H1 (cell line): Measurements from ENCODE around the gene SPRYD3. TPM values are rescaled to one million over a fixed set of nuclear protein-coding genes. Genes with fewer than 3 reads are reported as not detected.

Source experiments
- CTCF ChIA-PET: fragments of 300-600 bp; sonication (Branson Sonifier 250); formaldehyde crosslinking; loops from one replicate; lab custom pipeline; 2021; ENCODE audit not compliant: partially characterized antibody; lab: Charles Lee
- POLR2A ChIA-PET: fragments of 300-600 bp; sonication (Branson Sonifier 250); formaldehyde crosslinking; loops from one replicate; lab custom pipeline; 2021; ENCODE audit warnings: inconsistent platforms; ENCODE audit not compliant: partially characterized antibody; lab: Charles Lee
- DNase-seq, 2 experiments: peaks; one replicate each; pipeline versions ENCODE4 v3.0.0 to v3.0.0-alpha.2; 2010 to 2022; ENCODE audit warnings: low spot score in 2 of 2, low read depth in 1 of 2, mixed read lengths in 1 of 2
- FAIRE-seq: peaks from 2 replicates; lab custom pipeline; 2011; peaks lifted over from hg19 to GRCh38; lab: Jason Lieb, UNC
- H2AFZ ChIP-seq: 2 replicates; pipeline ENCODE4 v1.8.1; 2012; ENCODE audit warnings: low read length, inconsistent platforms
- H2AK5ac ChIP-seq: 2 replicates; pipeline ENCODE4 v1.6.1; 2013; ENCODE audit warnings: low read depth, low read length
- H2BK120ac ChIP-seq: replicated peaks from 2 replicates; pipeline ENCODE3; 2013; ENCODE audit warnings: low read depth, low read length, inconsistent platforms
- H2BK12ac ChIP-seq: 2 replicates; pipeline ENCODE4 v1.6.1; 2013; ENCODE audit warnings: low read depth, low read length
- H2BK15ac ChIP-seq: 2 replicates; pipeline ENCODE4 v1.6.1; 2013; ENCODE audit warnings: low read length
- H2BK20ac ChIP-seq: 2 replicates; pipeline ENCODE4 v1.6.1; 2013; ENCODE audit warnings: low read length
- H2BK5ac ChIP-seq: 2 replicates; pipeline ENCODE4 v1.6.1; 2013; ENCODE audit warnings: low read depth, low read length
- H3K14ac ChIP-seq: 2 replicates; pipeline ENCODE4 v1.6.1; 2013; ENCODE audit warnings: inconsistent platforms; ENCODE audit not compliant: insufficient read length
- H3K18ac ChIP-seq: 2 replicates; pipeline ENCODE4 v1.6.1; 2013; ENCODE audit warnings: low read length; ENCODE audit errors: extremely low read depth
- H3K23ac ChIP-seq: 2 replicates; pipeline ENCODE4 v1.6.1; 2013; ENCODE audit warnings: inconsistent platforms; ENCODE audit not compliant: insufficient read length
- H3K23me2 ChIP-seq: 2 replicates; pipeline ENCODE4 v1.6.1; 2013; ENCODE audit warnings: low read depth, low read length
- H3K27ac ChIP-seq: 2 replicates; pipeline ENCODE4 v1.6.1; 2011; ENCODE audit warnings: low read depth, low read length, inconsistent platforms
- H3K27me3 ChIP-seq, 4 experiments: replicated peaks in 1 of 4; 1 replicate in 1 of 4; 2 replicates in 3 of 4; pipeline versions ENCODE4 v1.6.1 to v1.8.1; 2011 to 2013; ENCODE audit warnings: low read length in 3 of 4, mild to moderate bottlenecking in 3 of 4, inconsistent platforms in 2 of 4, mixed read lengths in 2 of 4, moderate library complexity in 1 of 4; ENCODE audit not compliant: control insufficient read depth in 3 of 4, insufficient read depth in 3 of 4; ENCODE audit errors: extremely low read depth in 1 of 4
- H3K36me3 ChIP-seq, 4 experiments: 2 replicates each; pipeline versions ENCODE4 v1.6.1 to v1.8.1; 2011 to 2013; ENCODE audit warnings: mild to moderate bottlenecking in 4 of 4, low read length in 3 of 4, moderate library complexity in 2 of 4, control low read depth in 1 of 4, inconsistent platforms in 1 of 4; ENCODE audit not compliant: insufficient read depth in 4 of 4, control insufficient read depth in 2 of 4
- H3K4ac ChIP-seq: replicated peaks from 2 replicates; pipeline ENCODE3; 2013; ENCODE audit warnings: low read length, low read depth, mixed read lengths, inconsistent platforms; ENCODE audit not compliant: insufficient read length
- H3K4me1 ChIP-seq, 4 experiments: replicated peaks in 1 of 4; 1 replicate in 1 of 4; 2 replicates in 3 of 4; pipeline versions ENCODE4 v1.6.1 to v1.8.1; 2011 to 2013; ENCODE audit warnings: low read length in 3 of 4, inconsistent platforms in 2 of 4, mixed read lengths in 1 of 4; ENCODE audit not compliant: insufficient read depth in 4 of 4, control insufficient read depth in 3 of 4
- H3K4me2 ChIP-seq, 2 experiments: 2 replicates each; pipeline versions ENCODE4 v1.6.1 to v1.8.1; 2011 to 2013; ENCODE audit warnings: low read depth in 2 of 2, low read length in 2 of 2, control low read depth in 1 of 2, inconsistent platforms in 1 of 2, mild to moderate bottlenecking in 1 of 2; ENCODE audit not compliant: insufficient read depth in 1 of 2
- H3K4me3 ChIP-seq, 4 experiments: fragments of 200-600, 300-600 bp in 1 of 4; sonication (generic), shearing (Covaris generic), sonication (Bioruptor Twin) in 1 of 4; 2 replicates each; pipeline versions ENCODE4 v1.5.1 to v1.8.1; 2011 to 2016; ENCODE audit warnings: low read length in 4 of 4, low read depth in 3 of 4, control low read depth in 2 of 4, inconsistent platforms in 2 of 4, mild to moderate bottlenecking in 2 of 4, mixed read lengths in 1 of 4, moderate library complexity in 1 of 4; ENCODE audit not compliant: insufficient read depth in 2 of 4; ENCODE audit errors: extremely low read depth in 1 of 4
- H3K56ac ChIP-seq: replicated peaks from 2 replicates; pipeline ENCODE3; 2013; ENCODE audit warnings: low read depth, mild to moderate bottlenecking, mixed read lengths, low read length, inconsistent platforms; ENCODE audit not compliant: insufficient read length
- H3K79me1 ChIP-seq: 2 replicates; pipeline ENCODE4 v1.6.1; 2013; ENCODE audit warnings: low read depth, low read length, control low read depth
- H3K79me2 ChIP-seq, 2 experiments: 2 replicates each; pipeline versions ENCODE4 v1.6.1 to v1.8.1; 2012 to 2013; ENCODE audit warnings: low read length in 2 of 2, mild to moderate bottlenecking in 2 of 2, inconsistent platforms in 1 of 2; ENCODE audit not compliant: insufficient read depth in 2 of 2, control insufficient read depth in 1 of 2
- H3K9ac ChIP-seq, 4 experiments: replicated peaks in 1 of 4; 1 replicate in 1 of 4; 2 replicates in 3 of 4; pipeline versions ENCODE4 v1.6.1 to v1.8.1; 2011 to 2013; ENCODE audit warnings: low read depth in 3 of 4, low read length in 3 of 4, control low read depth in 2 of 4, mild to moderate bottlenecking in 2 of 4, moderate library complexity in 2 of 4, inconsistent platforms in 1 of 4; ENCODE audit errors: extremely low read depth in 1 of 4
- H3K9me3 ChIP-seq, 2 experiments: 2 replicates each; pipeline versions ENCODE4 v1.6.1 to v1.8.1; 2012 to 2013; ENCODE audit warnings: mild to moderate bottlenecking in 2 of 2, moderate library complexity in 2 of 2, control low read depth in 1 of 2, inconsistent platforms in 1 of 2, low read depth in 1 of 2, low read length in 1 of 2, mixed read lengths in 1 of 2; ENCODE audit not compliant: insufficient read depth in 2 of 2
- H4K20me1 ChIP-seq, 2 experiments: replicated peaks in 1 of 2; 2 replicates each; pipeline versions ENCODE3 to v1.8.1; 2011 to 2013; ENCODE audit warnings: inconsistent platforms in 2 of 2, low read length in 2 of 2, mild to moderate bottlenecking in 1 of 2; ENCODE audit not compliant: insufficient read depth in 2 of 2, control insufficient read depth in 1 of 2
- H4K5ac ChIP-seq: 2 replicates; pipeline ENCODE4 v1.6.1; 2013; ENCODE audit warnings: low read length, low read depth, mixed read lengths, inconsistent platforms; ENCODE audit not compliant: insufficient read length
- H4K8ac ChIP-seq: 2 replicates; pipeline ENCODE4 v1.8.0; 2013; ENCODE audit warnings: mild to moderate bottlenecking, moderate library complexity, low read length, inconsistent platforms; ENCODE audit not compliant: insufficient read depth; ENCODE audit errors: extremely low read depth
- H4K91ac ChIP-seq: replicated peaks from 2 replicates; pipeline ENCODE3; 2013; ENCODE audit warnings: low read length, mixed read lengths, inconsistent platforms; ENCODE audit not compliant: insufficient read length
- ATF3 ChIP-seq: IDR thresholded peaks from 2 replicates; pipeline ENCODE4 v1.6.1; 2011; ENCODE audit warnings: low read depth, mild to moderate bottlenecking, low read length; ENCODE audit not compliant: insufficient read depth
- CBX5 ChIP-seq: fragments of 300-800, 300-1000 bp; sonication (generic); IDR thresholded peaks from 2 replicates; pipeline ENCODE4 v1.7.1; 2016; ENCODE audit warnings: antibody characterized with exemption, low read length, low read depth
- CTCF ChIP-seq, 3 experiments: IDR thresholded peaks; 1 replicate in 2 of 3; 2 replicates in 1 of 3; pipeline versions ENCODE4 v1.5.1 to v1.6.1; 2011; ENCODE audit warnings: low read length in 3 of 3, mild to moderate bottlenecking in 3 of 3, inconsistent platforms in 2 of 3, low read depth in 1 of 3, moderate library complexity in 1 of 3; ENCODE audit not compliant: insufficient read depth in 1 of 3; ENCODE audit errors: control extremely low read depth in 1 of 3
- MAX ChIP-seq: IDR thresholded peaks from 2 replicates; pipeline ENCODE4 v1.6.1; 2012; ENCODE audit warnings: inconsistent platforms
- SP1 ChIP-seq: IDR thresholded peaks from 2 replicates; pipeline ENCODE4 v1.6.1; 2011; ENCODE audit warnings: low read depth, low read length
- TAF1 ChIP-seq: IDR thresholded peaks from 2 replicates; pipeline ENCODE4 v1.6.1; 2011; ENCODE audit warnings: mild to moderate bottlenecking, low read depth, low read length
- WGBS, 2 experiments: shearing (Covaris generic) in 1 of 2; methylation state at CpG; one replicate each; pipeline versions ENCODE4 v1.1.6 to v1.1.7; 2013 to 2015; ENCODE audit warnings: low lambda C conversion rate in 2 of 2, mixed read lengths in 2 of 2, inconsistent platforms in 1 of 2, low coverage in 1 of 2, missing lambda C conversion rate in 1 of 2; ENCODE audit not compliant: insufficient replicate concordance in 2 of 2, insufficient coverage in 1 of 2, insufficient read length in 1 of 2; ENCODE audit errors: extremely low coverage in 1 of 2, missing lambda C conversion rate in 1 of 2; 5-methylcytosine and 5-hydroxymethylcytosine counted together
- polyA plus RNA-seq, 7 experiments: library from polyadenylated mRNA; depleted of rRNA in 3 of 7; stranded (reverse) in 5 of 7; unstranded in 2 of 7; fragments of >200 nt in 5 of 7; fragments of 200-250 nt in 2 of 7; gene quantifications; 1 replicate in 5 of 7; 2 replicates in 1 of 7; 4 replicates in 1 of 7; pipeline versions ENCODE4 v1.2.1 to v1.2.3, GENCODE V29; 2011 to 2013; ENCODE audit warnings: missing spikeins in 2 of 7, mixed read lengths in 2 of 7
- total RNA-seq: library from RNA; stranded (reverse); fragmentation: NEBNext Ultra II Directional; extraction: Animal tissue kit (Norgen Biotek cat#: 25700); gene quantifications from 2 replicates; pipeline ENCODE4 v1.2.1, GENCODE V29; 2021

Gene SPRYD3
- total and polyA plus RNA-seq, 2 of the 8 experiments (the other 6 are each of a cell fraction or from before 2014, with no cell fraction given) = 6.8 to 8.0 TPM

- peak; percentile 55 for FAIRE-seq
- H3K23me2 ChIP-seq = peaks cover 15% of the 10 kb centered on the region
- peaks cover 12 to 38% (median 29%) of the 10 kb centered on the region in 4 experiments for H3K4me1 ChIP-seq
- no peak overlapping the region for H4K8ac ChIP-seq
- H3K4ac ChIP-seq = no peak overlapping the region
- ChIA-PET POLR2A (interaction anchor here (0.8 to 35.6 kb wide), 13 partner anchors 10 to 166 kb away, joined by 3 to 711 read pairs (median 3); partner anchors contain the start of genes EIF4B, IGFBP6, KRT8 and ZNF740), CTCF (interaction anchor here (0.6 to 15.7 kb wide), 34 partner anchors 9 to 651 kb away, joined by 3 to 258 read pairs (median 4); partner anchors contain the start of genes IGFBP6 and SOAT2)
- no peak overlapping the region for H3K18ac ChIP-seq
- H2AK5ac ChIP-seq = no peak overlapping the region; the same call in 1 of the 2 replicates
- H4K5ac ChIP-seq = no peak overlapping the region
- H3K36me3 ChIP-seq = peaks cover 0 to 5% (median 0%) of the 10 kb centered on the region in 4 experiments; a peak in 1 of 8 replicates
- WGBS, 2 experiments = 36% methylated on average over 11 of the region's 16 CpGs; no CpG with 5 or more reads in 1 of the 2 experiments
- no peak overlapping the region for H2BK120ac ChIP-seq
- no peak overlapping the region for H2BK20ac ChIP-seq
- H3K27ac ChIP-seq = peak overlapping the region; percentile 75; the same call in 1 of the 2 replicates
- DNase-seq = peak in 1 of 2 experiments; percentile 91
- H3K14ac ChIP-seq = no peak overlapping the region
- peak overlapping the region; percentile 92; the same call in 1 of the 2 replicates for H2BK5ac ChIP-seq
- H2AFZ ChIP-seq = no peak overlapping the region
- peak overlapping the region; percentile 20; the same call in 1 of the 2 replicates for H2BK12ac ChIP-seq
- H3K4me2 ChIP-seq = peak overlapping the region; percentile 64 to 78
- H3K79me1 ChIP-seq = peaks cover 10% of the 10 kb centered on the region; the same call in 1 of the 2 replicates
- peak overlapping the region; percentile 82 to 86 (median 84) for H3K4me3 ChIP-seq
- peak overlapping the region in 2 of 4 experiments; percentile 65 to 70; a peak in 2 of 7 replicates for H3K9ac ChIP-seq
- no peaks in the 10 kb centered on the region for H3K9me3 ChIP-seq
- 0 out of 2 replicates have a peak overlapping the region, but pooled peaks have one; percentile 67 for H2BK15ac ChIP-seq
- no peak overlapping the region for H3K56ac ChIP-seq
- H4K20me1 ChIP-seq = peaks cover 12 to 18% of the 10 kb centered on the region in 2 experiments
- H4K91ac ChIP-seq = no peak overlapping the region
- H3K79me2 ChIP-seq = no peaks in the 10 kb centered on the region
- H3K23ac ChIP-seq = no peak overlapping the region
- H3K27me3 ChIP-seq = peaks cover 0 to 11% (median 3%) of the 10 kb centered on the region in 4 experiments; a peak in 4 of 7 replicates
- TF ChIP-seq TAF1 = no peak
- TF ChIP-seq CBX5 = no peak
- TF ChIP-seq CTCF (IDR thresholded peaks at IDR 0.05; ENCODE audit: control extremely low read depth in 1 of 3, insufficient read depth in 1 of 3, low read depth in 1 of 3, low read length in 3 of 3) = peak in 2 of 3 experiments; percentile 85 to 98; a peak in 3 of 4 replicates
- peak; percentile 57 for TF ChIP-seq MAX
- peak; percentile 28; the same call in 1 of the 2 replicates for TF ChIP-seq ATF3
- TF ChIP-seq SP1 = no peak
These were observed 25.7 kb downstream of the SPRYD3 start for GRCh38 chr12:53053218-53054111.
